Liver (tissue), 9 donors: ENCODE results near the gene C1QTNF12. TPM values are rescaled to one million over a fixed set of nuclear protein-coding genes. Genes with fewer than 3 reads are reported as not detected.

ENCODE experiments used
- DNase-seq: peaks from one replicate; pipeline ENCODE4 v3.0.0-alpha.2; 2017; ENCODE audit warnings: low spot score
- H3K27ac ChIP-seq, 2 donors: one replicate each; pipeline ENCODE4 v1.7.0; 2013; ENCODE audit warnings: inconsistent platforms in 2 of 2, low read length in 2 of 2, control low read depth in 1 of 2, low read depth in 1 of 2, mild to moderate bottlenecking in 1 of 2
- H3K27me3 ChIP-seq, 4 donors: one replicate each; pipeline versions ENCODE4 v1.6.1 to v1.7.0; 2013; ENCODE audit warnings: low read length in 3 of 4, inconsistent platforms in 1 of 4, mild to moderate bottlenecking in 1 of 4, moderate library complexity in 1 of 4; ENCODE audit not compliant: control insufficient read depth in 4 of 4, insufficient read depth in 4 of 4
- H3K36me3 ChIP-seq, 4 donors: one replicate each; pipeline versions ENCODE4 v1.6.1 to v1.7.0; 2013; ENCODE audit warnings: low read length in 3 of 4, mild to moderate bottlenecking in 3 of 4, low read depth in 1 of 4, moderate library complexity in 1 of 4; ENCODE audit not compliant: control insufficient read depth in 4 of 4, insufficient read depth in 3 of 4
- H3K4me1 ChIP-seq, 4 donors: one replicate each; pipeline versions ENCODE4 v1.6.1 to v1.7.0; 2013; ENCODE audit warnings: low read length in 3 of 4, mild to moderate bottlenecking in 3 of 4, moderate library complexity in 1 of 4; ENCODE audit not compliant: control insufficient read depth in 4 of 4, insufficient read depth in 4 of 4
- H3K4me3 ChIP-seq, 3 donors: one replicate each; pipeline versions ENCODE4 v1.6.1 to v1.7.0; 2013; ENCODE audit warnings: low read length in 3 of 3, control low read depth in 1 of 3, low read depth in 1 of 3, mild to moderate bottlenecking in 1 of 3
- H3K9ac ChIP-seq, 2 donors: one replicate each; pipeline ENCODE4 v1.7.0; 2013; ENCODE audit warnings: low read length in 2 of 2, mild to moderate bottlenecking in 2 of 2, moderate library complexity in 2 of 2, control low read depth in 1 of 2, low read depth in 1 of 2
- H3K9me3 ChIP-seq, 4 donors: one replicate each; pipeline versions ENCODE4 v1.6.1 to v1.7.0; 2013; ENCODE audit warnings: low read length in 3 of 4; ENCODE audit not compliant: control insufficient read depth in 4 of 4
- ATF3 ChIP-seq: IDR thresholded peaks from 2 replicates; pipeline ENCODE4 v1.6.1; 2016; ENCODE audit warnings: antibody characterized with exemption
- CTCF ChIP-seq: fragments of 150-350 bp; IDR thresholded peaks from 2 replicates; pipeline ENCODE4 v1.5.1; 2017; ENCODE audit warnings: improper control_type of control experiment, low read depth, low read length; ENCODE audit not compliant: missing input control
- FOXA1 ChIP-seq: IDR thresholded peaks from 2 replicates; pipeline ENCODE4 v1.6.1; 2016; ENCODE audit warnings: antibody characterized with exemption
- FOXA2 ChIP-seq: IDR thresholded peaks from 2 replicates; pipeline ENCODE4 v1.6.1; 2016; ENCODE audit warnings: antibody characterized with exemption
- GABPA ChIP-seq, 2 donors: IDR thresholded peaks in 1 of 2; conservative IDR thresholded peaks in 1 of 2; 2 replicates each; pipeline ENCODE4 v1.6.1; 2016; ENCODE audit warnings: antibody characterized with exemption in 2 of 2, mild to moderate bottlenecking in 1 of 2, moderate library complexity in 1 of 2
- HNF4G ChIP-seq: IDR thresholded peaks from 2 replicates; pipeline ENCODE4 v1.6.1; 2016; ENCODE audit warnings: antibody characterized with exemption
- MAX ChIP-seq: IDR thresholded peaks from 2 replicates; pipeline ENCODE4 v1.6.1; 2016; ENCODE audit warnings: antibody characterized with exemption
- NR2F2 ChIP-seq: IDR thresholded peaks from 2 replicates; pipeline ENCODE4 v1.6.1; 2016; ENCODE audit warnings: antibody characterized with exemption
- REST ChIP-seq: IDR thresholded peaks from 2 replicates; pipeline ENCODE4 v1.6.1; 2016; ENCODE audit warnings: antibody characterized with exemption, mild to moderate bottlenecking
- SP1 ChIP-seq: IDR thresholded peaks from 2 replicates; pipeline ENCODE4 v1.6.1; 2018; ENCODE audit warnings: antibody characterized with exemption, mild to moderate bottlenecking
- TAF1 ChIP-seq: conservative IDR thresholded peaks from 2 replicates; pipeline ENCODE4 v1.6.1; 2016; ENCODE audit warnings: antibody characterized with exemption, mild to moderate bottlenecking
- YY1 ChIP-seq: IDR thresholded peaks from 2 replicates; pipeline ENCODE4 v1.6.1; 2016; ENCODE audit warnings: antibody characterized with exemption, mild to moderate bottlenecking
- ZBTB33 ChIP-seq: IDR thresholded peaks from 2 replicates; pipeline ENCODE4 v1.6.1; 2016; ENCODE audit warnings: antibody characterized with exemption
- WGBS: extraction: QIAGEN DNeasy Blood & Tissue Kit; methylation state at CpG from one replicate; pipeline ENCODE4 v1.1.7; 2013; 5-methylcytosine and 5-hydroxymethylcytosine counted together
- polyA plus RNA-seq, 2 donors: library from polyadenylated mRNA; stranded (reverse) in 1 of 2; unstranded in 1 of 2; fragments of 200-250 nt in 1 of 2; fragments of >200 nt in 1 of 2; fragmentation: Nextera tagmentation in 1 of 2; extraction: Ambion mirVana in 1 of 2; gene quantifications; one replicate each; pipeline versions ENCODE4 v1.2.1 to v1.2.3, GENCODE V29; 2013 to 2015
- total RNA-seq, 2 donors: library from RNA; depleted of rRNA; stranded (reverse); fragments of >200 nt; gene quantifications; one replicate each; pipeline ENCODE4 v1.2.3, GENCODE V29; 2014
- donor health status: healthy.
- donor health status: healthy.
- donor health status: healthy.
- donor health status: healthy.
- donor health status: healthy.

C1QTNF12 gene
- total and polyA plus RNA-seq, 4 donors, result 0.39 to 0.40 TPM; not detected in 2

GRCh38 chr1:1204425-1204920, 42.0 kb downstream of the C1QTNF12 start:
- Histone ChIP-seq H3K4me3 (no peak overlapping the region), H3K9me3 (no peaks in the 10 kb centered on the region), H3K9ac (no peak overlapping the region), H3K4me1 (peaks cover 0 to 9% (median 4%) of the 10 kb centered on the region in 4 donors), H3K27ac (no peak overlapping the region), H3K27me3 (peaks cover 0 to 8% (median 0%) of the 10 kb centered on the region in 4 donors), H3K36me3 (no peaks in the 10 kb centered on the region)
- DNase-seq, result no peak
- TF ChIP-seq CTCF (no peak), YY1 (no peak), HNF4G (no peak), REST (no peak), NR2F2 (no peak), TAF1 (no peak), MAX (no peak), FOXA1 (no peak), ZBTB33 (no peak), SP1 (no peak), ATF3 (no peak), FOXA2 (no peak)
- WGBS, result 83% methylated on average over 8 of the region's 8 CpGs

- DNase-seq, result no peak
- Histone ChIP-seq H3K9ac (no peak overlapping the region), H3K4me3 (no peak overlapping the region), H3K9me3 (no peaks in the 10 kb centered on the region), H3K27me3 (peaks cover 0 to 8% (median 0%) of the 10 kb centered on the region in 4 donors), H3K36me3 (no peaks in the 10 kb centered on the region), H3K4me1 (peaks cover 0 to 9% (median 4%) of the 10 kb centered on the region in 4 donors), H3K27ac (no peak overlapping the region)
- TF ChIP-seq GABPA (IDR thresholded peaks at IDR 0.05 in 1 of 2, conservative IDR thresholded peaks at IDR 0.05 in 1 of 2), result no peak
- WGBS, result 66% methylated on average over 49 of the region's 49 CpGs
Measured at GRCh38 chr1:1203561-1204424, 42.7 kb downstream of the C1QTNF12 start.
